Fibroblast of skin of left biceps (primary cell): ENCODE measurements around the gene FLNB.
A peak's percentile ranks its signal among the peaks of the same experiment; 100 is the strongest.
"Not testable (repeated sequence)": the region's sequence is repeated elsewhere in the genome, so short reads cannot be mapped to it uniquely, and the experiment has no call there.

ENCODE experiments used
- DNase-seq, 2 experiments: peaks; one replicate each; pipeline ENCODE4 v3.0.0-alpha.2; 2013; ENCODE audit warnings: low read depth in 2 of 2

FLNB gene

DNA sequence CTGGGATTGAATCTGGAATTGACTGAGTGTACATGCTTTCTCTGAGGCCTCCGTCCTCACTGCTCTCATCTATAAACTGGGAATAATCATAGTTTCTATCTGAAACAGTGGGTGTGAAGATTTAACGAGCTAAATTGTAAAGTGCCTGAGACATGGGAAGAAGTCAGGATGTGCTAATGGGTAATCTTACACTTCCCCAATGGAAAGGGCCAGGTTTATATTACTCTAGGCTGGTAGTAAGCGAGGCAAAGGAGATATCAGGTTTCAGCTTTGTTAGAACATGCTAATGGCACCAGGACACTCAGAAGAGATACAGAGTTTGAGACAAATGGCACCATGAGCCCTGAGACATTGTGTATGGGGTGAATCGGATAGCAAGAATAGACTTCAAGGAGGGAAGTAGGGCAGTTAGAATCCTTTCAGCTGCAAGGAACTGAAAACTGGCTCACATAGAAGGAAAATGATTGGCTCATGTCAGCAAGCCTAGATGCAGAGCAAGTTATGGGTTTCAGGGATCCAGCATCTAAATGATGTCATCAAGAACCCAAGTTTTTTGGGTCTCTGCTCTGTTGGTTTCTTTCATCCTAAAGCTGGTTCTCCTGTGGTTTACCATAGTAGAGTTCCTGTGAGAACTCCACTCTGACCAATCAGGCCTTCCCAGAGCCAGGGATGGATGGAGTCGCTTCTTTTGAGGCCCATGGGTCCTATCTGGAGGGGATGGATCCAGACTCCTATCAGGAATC is 21.8 kb downstream of the FLNB start:
- DNase-seq, result no peak

DNA sequence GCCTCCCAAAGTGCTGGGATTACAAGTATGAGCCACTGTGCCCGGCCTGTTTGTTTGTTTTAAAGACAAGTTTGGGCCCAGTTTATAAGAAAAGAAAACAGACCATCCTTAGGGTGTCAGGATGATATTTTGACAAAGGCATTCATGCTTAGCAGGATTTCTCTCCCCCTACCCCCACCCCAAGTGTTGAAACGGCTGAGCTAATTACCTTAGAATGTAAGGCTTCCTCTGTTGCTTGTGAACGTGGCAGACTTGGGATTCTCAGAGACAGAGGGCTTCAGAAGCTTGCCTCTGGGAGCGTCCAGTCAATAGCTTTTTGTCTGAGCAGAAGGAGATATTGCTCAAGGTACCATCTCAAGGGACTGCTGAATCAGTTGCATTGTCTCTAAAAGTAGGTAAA is 24.0 kb downstream of the FLNB start:
- peak in 1 of 2 experiments; percentile 40 for DNase-seq

DNA sequence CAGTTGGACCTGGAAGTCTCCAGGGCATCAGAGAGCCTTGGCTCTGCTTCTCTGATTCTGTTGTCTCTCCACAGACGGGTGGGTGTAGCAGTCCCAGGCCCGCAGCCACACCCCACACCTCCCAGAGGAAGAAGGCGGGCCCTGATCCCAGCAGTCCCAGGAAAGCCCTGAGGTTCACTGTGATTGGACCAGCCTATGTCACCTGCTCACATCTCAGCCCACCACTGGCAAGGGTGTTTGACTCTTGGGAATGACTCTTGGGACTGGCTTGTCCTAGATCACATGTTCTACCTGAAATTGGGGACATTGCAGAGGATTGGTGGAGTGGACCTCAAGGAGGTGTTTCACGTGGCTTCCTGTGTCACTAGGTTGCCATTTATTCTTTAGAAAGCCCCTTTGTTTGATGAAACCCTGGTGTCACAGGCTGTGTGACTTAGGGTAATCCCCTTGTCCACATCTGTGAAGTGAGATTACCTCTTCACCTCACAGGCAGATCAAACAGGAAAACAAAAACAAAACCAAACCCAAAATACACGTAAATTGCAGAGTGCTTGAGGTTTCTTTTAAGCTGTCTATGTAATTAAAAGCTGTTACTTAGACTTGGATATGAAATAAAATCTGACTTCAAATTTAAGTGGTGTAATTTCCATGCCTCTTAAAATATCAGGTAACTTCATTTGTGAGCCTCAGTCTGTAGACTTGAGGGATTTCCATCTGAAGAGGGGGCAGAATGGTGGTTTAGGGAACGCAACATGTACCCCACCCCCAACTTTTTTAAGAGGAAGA is 26.7 kb downstream of the FLNB start:
- DNase-seq, result no peak

DNA sequence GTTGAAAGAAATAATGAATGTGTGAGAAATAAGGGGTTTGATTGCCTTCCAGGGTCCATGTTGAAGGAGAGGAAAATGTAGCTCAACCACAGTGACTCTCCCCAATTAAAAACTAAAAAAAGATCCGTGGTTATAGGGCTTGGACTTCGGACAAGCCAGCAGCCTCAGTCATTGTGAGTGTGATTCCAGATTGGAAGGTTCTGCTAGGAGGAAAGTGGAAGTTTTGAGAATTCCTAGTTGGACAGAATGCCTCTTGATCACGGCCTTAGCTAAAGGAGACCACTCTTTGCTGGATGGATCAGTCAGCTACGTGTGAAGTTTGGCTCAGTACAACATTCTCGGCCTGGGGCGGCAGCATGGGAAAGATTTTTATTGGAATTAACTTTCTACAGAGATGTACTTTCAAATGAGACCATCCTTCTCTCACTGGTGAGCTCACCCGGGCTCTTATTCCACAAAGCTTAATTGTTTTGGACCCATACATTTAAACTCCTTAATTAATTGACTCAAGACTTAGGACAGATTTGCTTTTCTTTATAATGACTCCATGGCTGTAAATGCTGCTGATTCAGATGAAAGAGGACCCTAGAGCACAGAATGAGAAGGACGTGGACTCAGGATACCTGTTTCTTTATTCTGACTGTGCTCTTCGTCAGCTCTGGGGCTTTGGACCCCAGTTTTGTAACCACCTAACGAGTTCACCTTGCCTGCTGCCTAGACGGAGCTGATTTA is 27.5 kb downstream of the FLNB start:
- DNase-seq, result no peak

DNA sequence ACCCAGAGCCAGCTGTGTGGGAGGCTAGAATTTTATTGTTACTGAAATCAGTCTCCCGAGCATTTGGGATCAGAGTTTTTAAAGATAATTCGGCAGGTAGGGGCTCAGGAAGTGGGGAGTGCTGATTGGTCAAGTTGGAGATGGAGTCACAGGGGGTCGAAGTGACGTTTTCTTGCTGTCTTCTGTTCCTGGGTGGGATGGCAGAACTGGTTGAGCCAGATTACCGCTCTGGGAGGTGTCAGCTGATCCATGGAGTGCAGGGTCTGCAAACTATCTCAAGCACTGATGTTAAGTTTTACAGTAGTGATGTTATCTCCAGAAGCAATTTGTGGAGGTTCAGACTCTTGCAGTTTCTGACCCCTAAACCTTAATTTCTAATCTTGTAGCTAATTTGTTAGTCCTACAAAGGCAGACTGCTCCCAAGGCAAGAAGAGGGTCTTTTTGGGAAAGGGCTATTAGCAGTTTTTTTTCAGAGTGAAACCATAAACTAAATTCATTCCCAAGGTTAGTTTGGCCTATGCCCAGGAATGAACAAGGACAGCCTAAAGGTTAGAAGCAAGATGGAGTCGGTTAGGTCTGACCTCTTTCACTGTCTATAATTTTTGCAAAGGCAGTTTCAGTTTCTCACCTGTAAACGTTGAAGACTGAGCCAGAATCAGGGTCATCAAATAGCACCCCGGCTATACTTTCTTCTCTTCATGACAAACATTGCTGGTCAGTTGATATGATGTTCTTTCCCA is 28.2 kb downstream of the FLNB start:
- no peak for DNase-seq

DNA sequence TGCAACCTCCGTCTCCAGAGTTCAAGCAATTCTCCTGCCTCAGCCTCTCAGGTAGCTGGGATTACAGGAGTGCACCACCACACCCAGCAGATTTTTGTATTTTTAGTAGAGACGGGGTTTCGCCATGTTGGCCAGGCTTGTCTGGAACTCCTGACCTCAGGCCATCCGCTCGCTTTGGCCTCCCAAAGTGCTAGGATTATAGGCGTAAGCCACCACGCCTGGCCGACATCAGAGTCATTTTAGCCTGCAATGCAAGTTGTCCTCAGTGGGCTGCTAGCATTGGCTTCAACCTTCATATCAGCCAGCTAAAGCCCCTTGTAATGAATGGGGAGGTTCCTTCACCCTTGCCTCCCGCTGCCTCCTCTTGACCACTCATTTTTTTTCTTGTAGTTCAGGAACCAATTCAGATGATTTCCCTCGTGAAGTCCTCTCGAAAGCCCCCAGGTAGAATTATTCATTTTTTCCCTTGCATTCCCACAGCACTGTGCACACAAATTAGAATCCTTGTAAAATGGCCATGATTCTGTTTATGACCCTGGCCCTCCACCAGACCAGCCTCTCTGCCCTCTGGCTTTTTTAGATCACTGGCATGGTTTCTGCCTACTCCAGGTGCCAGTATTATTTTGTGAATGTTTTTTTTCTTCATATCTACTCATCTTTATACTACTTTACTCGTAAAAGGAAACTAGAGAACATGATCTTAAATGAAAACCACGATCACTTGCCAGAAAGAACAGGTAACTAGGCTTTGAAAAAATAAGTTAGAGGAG is 29.1 kb downstream of the FLNB start:
- DNase-seq, result no peak

DNA sequence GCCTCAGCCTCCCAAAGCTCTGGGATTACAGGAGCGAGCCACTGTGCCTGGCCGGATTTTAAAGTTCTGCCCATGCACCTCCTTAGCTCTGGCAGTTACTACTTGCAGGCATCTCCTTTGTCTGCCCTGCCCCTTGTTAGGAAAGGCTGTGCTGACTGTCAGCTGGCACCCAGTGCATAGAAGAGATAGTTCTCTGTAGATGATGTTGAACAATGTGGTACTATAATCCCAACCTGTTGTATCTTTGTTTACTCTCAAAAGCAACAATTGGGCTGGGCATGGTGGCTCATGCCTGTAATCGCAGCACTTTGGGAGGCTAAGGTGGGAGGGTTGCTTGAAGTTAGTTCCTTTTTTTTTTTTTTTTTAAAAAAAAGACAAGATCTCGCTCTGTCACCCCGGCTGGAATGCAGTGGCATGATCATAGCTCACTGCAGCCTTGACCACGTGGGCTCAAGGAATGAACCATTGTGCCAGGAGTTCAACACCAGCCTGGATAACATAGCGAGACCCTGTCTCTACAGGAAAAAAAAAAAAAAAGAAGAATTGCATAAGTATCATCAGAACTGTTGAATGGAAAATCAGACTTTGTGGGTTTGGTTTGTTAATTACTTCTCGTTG is 30.6 kb downstream of the FLNB start:
- DNase-seq, result no peak

DNA sequence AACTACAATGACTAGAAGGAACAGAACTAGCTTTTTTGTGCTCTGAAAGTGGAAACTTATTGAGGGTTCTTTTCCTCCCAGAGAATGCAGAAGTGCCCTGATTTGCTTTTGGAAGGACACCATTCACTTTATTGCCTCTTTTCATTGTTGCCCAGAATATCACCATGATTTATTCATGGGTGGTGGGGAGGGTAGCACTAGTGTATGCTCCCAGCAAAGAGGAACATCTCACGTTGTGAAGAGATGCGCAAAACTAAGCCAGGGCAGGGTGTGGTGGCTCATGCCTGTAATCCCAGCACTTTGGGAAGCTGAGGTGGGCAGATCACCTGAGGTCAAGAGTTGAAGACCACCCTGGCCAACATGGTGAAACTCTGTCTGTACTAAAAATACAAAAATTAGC is 31.4 kb downstream of the FLNB start:
- DNase-seq, result no peak

DNA sequence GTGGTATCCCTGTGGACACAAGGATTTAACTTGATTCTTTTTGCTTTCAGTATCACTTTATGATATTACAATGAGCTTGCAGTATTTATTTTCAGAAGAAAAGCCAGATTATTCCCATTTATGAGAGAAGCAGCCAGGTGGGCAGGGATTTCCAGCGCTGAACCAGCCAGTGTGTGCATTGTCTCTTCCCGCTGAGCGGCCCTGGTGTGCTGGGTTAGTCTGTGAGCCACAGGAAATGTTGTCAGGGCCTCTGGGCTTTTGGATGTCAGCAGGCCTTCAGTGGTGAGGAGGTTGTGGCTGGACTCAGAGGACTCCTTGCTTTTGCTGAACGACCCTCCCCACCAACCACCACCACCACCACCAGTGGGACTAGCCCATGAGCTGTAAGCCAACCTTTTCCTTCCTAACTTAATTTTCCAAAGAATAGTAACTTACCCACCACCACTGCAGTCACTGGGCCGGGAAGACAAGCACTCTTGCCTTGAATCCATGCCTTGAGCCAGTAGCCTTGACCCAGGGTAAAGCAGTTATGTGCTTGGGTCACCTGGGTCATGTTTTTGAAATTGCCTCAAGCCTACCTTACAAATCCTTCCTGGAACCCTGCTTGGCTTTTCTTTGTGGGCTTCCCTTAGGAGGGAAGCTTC is 33.1 kb downstream of the FLNB start:
- no peak for DNase-seq

DNA sequence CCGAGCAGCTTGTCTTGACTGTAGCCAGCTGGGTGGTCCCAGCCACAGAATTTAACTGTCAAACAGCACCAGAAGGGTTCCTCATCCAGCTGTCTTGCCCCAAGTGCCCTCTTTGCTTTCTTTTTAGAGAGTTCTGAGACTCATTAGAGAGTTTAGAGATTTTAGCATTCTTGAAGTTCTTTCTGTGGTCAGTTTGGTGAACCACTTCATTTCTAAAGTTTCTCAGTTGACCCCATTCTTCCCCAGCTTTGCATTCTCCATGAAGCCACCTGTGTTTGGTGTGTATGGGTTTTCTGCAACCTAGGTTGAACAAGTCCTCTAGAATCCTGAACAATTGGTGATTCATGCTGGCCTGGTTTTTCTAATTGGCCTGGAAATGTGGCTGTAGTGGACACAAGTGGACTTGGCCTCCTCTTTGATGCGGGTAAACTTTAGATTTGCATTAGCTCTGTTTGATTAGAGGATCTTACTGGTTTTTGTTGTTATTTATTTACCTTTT is 33.7 kb downstream of the FLNB start:
- DNase-seq, result peak; percentile 87 to 88

DNA sequence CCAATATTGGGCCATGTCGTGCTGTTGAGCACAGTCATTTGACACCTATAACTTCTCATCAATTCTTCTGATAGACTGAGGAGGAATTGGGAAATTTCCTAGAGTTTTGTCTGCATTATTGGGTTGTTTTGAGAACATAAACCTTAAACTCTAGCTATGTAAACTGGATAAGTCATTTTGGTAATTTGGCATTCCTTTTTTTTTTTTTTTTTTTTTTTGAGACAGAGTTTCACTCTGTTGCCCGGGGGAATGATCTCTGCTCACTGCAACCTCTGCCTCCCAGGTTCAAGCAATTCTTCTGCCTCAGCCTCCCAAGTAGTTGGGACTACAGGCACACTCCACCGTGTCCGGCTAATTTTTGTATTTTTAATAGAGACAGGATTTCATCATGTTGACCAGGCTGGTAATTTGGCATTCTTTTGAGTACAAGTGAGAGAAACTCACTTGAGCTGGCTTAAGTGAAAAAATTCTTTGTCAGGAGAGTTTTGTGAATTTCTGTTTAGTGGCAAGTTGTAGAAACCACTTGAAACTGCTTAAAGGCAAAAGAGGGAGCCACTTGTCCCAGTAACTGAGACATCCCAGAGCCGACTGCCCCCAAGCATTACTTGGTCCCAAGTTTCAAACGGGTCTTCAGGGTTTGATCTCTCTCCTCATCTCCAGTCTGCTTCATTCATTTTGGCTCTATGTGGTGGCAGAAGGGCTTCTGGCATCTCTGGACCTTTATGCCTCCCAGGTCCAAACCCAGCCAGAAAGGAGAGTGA is 34.9 kb downstream of the FLNB start:
- DNase-seq, result no peak

DNA sequence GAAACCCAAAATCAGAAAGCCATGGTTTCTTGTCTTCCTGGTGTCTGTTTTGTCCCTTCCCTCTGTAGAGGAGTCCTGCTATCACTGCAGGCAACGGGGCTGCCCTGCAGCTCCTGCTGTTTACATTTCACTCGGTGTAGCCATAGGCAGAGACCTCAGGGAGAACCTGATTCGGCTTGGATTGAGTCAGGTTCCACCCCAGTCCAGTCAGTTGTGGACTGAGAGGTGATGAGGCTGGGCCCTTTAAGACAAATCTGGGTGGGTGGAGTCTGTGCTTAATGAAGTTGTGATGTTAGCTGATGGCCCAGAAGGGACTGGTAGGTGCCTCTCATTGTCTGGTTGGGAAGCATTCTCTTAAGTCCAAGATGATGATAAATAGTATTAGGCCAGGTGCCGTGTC is 35.7 kb downstream of the FLNB start:
- DNase-seq, result no peak

DNA sequence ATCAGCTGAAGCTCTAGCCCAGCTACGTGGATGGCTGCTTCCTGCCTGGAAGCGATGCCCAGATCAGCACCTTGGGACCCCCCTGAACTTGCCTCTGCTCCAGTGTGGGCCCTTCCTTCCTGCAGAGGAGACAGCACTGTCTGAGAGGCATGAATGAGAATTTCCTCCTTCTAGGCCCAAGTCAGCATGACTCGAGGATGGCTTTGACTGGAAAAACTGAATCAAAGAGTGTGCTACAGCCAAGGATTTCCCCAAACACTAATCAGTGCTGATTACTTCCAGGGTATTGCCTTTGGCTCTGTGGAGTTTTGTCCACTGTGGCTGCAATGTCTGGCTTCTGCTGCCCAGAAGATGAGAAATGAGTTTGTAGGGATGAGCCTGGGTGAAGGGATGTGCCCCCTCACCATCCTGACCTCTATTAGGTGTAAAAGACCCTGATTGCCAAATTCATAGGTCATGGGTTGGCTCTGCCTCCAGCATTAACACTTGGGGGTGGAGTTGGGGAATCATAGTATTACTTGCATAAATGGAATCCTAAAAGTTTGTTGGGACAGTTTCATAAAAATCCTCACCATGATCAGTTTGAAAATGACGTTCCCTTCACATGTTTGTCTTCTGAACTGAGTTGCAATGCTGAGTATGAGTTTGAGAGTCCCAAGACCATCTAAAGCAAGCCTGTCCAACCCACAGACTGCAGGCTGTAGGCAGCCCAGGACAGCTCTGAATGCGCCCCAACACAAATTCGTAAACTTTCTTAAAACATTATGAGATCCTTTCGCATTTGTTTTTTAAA is 36.7 kb downstream of the FLNB start:
- no peak for DNase-seq

DNA sequence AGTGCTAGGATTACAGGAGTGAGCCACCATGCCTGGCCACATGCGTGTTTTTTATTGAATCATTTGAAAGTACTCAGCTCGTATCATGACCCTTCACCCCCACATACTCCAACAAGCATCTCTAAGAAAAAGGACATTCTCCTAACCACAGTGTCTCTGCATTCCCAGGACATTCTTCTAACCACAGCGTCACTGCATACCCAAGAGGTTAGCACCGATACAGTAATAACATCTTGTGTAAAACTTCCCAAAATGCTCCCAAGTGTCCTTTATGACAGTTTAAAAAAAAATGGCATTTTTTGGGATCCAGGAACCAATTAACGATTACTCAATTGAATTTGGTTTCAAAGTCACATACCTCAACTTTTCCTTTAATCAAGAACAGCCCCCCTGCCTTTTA is 39.6 kb downstream of the FLNB start:
- DNase-seq, result peak; percentile 77 to 80

DNA sequence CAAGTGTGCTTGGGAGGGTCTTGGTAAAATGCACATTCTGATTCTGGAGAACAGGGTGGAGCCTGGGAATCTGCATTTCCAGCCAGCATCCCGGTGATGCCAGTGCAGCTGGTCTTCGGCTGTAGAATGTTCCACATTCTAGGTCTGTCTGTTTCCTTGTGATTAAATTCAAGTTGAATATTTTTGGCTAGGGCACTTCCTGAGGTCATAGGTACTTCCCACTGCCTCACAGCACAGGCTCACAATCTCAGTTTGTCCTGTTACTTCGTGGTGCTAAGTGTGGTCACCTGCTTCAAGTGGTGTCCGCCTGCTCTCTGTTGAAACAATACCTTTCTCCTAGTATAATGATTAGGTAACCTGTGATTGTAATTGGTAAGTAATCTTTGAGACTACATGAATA is 40.1 kb downstream of the FLNB start:
- DNase-seq, result no peak

DNA sequence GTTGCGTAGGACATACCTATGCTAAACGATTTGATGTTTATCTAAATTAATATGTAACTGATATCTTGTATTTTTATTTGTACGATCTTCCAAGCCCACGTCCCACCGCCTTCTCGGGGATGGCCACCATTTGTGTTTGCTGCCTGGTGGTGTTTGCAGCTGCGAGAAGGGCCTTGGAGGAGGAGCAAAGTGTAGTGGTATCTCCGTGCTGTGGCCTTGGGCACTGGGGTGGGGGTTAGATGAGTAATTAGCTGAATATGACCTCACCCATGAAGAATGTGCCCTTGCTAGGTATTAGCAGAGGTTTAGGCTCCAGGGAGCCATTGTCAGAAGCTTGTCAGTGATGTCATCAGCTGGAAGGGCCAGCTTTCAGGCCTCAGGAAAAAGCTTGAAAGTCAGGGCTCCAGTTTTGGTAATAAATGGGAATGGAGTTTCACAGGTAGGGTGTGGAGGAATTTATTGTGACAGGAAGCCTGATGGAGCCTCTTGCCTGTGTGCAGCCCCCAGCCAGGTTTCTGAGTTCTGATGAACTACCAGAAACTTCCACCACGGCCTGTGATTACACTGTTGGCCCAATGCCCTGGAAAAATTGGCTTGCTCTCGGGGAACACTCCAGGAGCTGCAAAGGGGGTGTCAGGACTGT is 41.0 kb downstream of the FLNB start:
- peak; percentile 68 for DNase-seq

DNA sequence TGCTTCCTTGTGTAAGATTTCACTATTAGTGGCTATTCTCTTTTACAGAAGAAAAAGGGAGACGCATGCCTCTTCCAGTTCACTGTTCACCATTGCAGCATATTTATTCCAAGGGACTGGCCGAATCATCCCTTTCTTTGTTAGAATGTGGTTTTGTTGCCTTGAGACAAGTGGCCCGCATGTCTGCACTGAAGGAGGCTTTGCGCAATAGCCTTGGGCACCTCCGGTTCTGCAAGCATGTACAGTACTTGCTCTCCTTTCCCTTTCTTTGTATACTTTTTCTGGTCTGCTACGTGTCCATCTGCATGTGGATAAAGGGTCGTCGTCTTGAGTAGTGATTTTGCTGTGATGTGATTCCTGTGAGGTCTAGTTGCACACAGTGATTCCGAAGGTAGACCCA is 43.0 kb downstream of the FLNB start:
- no peak for DNase-seq

DNA sequence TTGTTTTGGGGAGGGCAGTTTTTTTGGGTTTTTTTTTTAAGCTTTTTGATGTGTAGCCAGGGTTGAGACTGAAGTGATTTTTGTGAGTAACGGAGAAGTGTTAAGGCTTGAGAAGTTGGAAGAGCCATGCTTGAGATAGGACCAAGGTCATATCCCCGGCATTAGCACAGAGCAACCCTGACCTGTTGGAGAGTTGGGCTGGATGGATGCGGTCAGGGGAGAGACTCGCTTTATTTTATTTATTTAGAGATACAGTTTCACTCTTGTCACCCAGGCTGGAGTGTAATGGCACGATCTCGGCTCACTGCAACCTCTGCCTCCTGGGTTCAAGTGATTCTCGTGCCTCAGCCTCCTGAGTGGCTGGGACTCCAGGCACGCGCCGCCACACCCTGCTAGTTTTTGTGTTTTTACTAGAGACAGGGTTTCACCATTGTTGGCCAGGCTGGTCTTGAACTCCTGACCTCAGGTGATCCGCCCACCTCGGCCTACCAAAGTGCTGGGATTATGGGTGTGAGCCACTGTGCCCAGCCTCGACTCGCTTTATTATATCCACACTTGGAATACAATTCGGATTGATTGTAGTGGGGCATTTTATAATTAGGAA is 43.5 kb downstream of the FLNB start:
- DNase-seq, result not testable (repeated sequence)
